Measurements from ENCODE around the gene FAM72A. TPM values are rescaled to one million over a fixed set of nuclear protein-coding genes. Genes with fewer than 3 reads are reported as not detected.
"Not testable (repeated sequence)": the region's sequence is repeated elsewhere in the genome, so short reads cannot be mapped to it uniquely, and the experiment has no call there.

FAM72A gene
- polyA plus RNA-seq, 2 donors = 2.5 to 3.1 TPM

DNA sequence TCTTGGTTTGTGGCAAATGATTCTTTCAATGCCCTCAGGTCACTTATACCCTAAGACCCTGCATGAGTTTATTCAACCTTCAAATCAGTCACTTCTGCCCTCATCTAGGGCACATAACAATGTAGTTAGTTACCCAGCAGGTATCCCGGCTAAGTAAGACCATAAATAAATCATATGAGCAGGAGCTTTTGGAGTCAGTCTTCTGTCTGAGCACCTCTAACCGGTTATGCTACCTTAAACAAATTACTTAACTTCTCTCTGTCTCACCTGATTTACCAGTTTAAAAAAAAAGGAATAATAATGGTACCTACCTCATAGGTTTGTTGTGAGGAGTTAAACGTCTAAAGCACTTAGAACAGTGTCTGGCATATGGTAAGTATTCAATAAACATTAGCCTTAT is 16.9 kb downstream of the FAM72A start:
- WGBS, 2 donors = no CpG with 5 or more reads among the region's 3 CpGs
- H3K4me1 ChIP-seq (ENCODE audit: control insufficient read depth in 2 of 2, insufficient read depth in 2 of 2, low read length in 1 of 2); H3K9me3 ChIP-seq (ENCODE audit: control insufficient read depth in 2 of 2, insufficient read depth in 1 of 2, low read depth in 1 of 2, low read length in 1 of 2); H3K27ac ChIP-seq (ENCODE audit: low read depth in 2 of 2, low read length in 1 of 2); H3K4me3 ChIP-seq (ENCODE audit: low read depth in 1 of 2, low read length in 2 of 2); H3K36me3 ChIP-seq (ENCODE audit: control insufficient read depth in 2 of 2, insufficient read depth in 2 of 2, low read length in 1 of 2); H3K27me3 ChIP-seq (ENCODE audit: control insufficient read depth in 1 of 2, insufficient read depth in 2 of 2, low read length in 2 of 2): not testable (repeated sequence)

DNA sequence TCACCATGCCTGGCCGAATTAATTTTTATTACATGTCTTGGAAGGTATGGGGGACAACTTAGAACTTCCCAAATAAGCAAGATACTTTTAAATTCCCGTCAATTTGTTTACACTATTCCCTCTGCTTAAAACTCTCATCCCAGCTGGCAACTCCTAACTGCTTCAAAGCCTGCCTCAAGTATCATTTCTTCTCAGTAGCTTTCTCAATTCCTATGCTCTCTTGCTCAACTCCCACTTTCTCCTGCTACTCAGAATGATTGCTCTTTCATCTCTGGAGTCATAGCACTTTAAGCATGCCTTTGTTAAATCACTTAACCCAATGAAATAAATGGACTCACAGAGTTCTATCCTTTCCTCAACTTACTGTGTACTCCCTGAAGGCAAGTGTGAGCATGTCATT is 18.9 kb downstream of the FAM72A start:
- H3K27ac ChIP-seq (ENCODE audit: low read depth in 2 of 2, low read length in 1 of 2); H3K4me1 ChIP-seq (ENCODE audit: control insufficient read depth in 2 of 2, insufficient read depth in 2 of 2, low read length in 1 of 2): not testable (repeated sequence)
- WGBS, 2 donors = 50 to 55% methylated on average over 1 of the region's 2 CpGs

DNA sequence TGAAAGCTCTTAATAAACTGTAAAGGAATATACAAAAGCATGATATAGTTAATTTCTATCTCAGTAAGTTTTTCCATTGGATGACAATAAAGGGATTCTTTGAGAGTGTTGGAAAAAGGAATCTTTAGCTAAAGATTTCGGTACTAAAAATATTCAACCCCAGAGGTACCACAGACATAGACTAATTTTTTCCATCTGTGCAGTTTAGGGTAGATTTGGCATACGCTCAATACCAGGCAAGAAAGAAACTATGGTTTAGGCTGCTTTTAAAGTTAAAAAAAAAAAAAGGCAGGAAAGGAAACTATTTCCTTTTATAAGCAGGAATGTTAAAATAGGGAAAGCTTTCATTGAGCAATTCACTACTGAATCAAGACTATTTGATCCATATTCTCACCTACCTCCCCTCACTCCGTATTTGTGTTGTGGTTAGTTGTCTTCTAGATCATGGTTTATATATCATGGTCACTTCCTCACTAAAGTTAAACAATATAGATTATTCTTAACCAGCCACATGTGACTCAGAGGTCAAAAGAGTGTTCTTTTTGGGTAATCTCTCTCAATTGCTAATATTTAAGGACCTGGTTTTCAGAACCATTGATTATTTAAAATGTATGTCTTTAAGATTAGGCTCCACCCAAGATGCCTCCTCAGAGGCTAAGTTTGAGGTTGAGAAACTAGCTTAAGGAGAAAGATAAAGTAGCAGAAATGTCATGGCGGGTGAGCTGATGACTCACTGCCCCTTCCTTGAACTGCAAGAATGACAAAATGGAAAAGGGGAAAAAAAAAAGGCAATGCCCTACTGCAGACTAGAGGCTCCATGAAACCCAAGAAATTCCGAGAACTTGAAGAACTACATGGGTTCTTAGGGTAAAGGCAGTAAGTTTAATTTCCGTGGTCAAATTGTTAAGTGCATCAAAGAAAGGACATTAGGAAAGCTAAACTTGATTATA is 20.0 kb downstream of the FAM72A start:
- H3K9me3 ChIP-seq (ENCODE audit: control insufficient read depth in 2 of 2, insufficient read depth in 1 of 2, low read depth in 1 of 2, low read length in 1 of 2); H3K36me3 ChIP-seq (ENCODE audit: control insufficient read depth in 2 of 2, insufficient read depth in 2 of 2, low read length in 1 of 2); H3K4me1 ChIP-seq (ENCODE audit: control insufficient read depth in 2 of 2, insufficient read depth in 2 of 2, low read length in 1 of 2); H3K27me3 ChIP-seq (ENCODE audit: control insufficient read depth in 1 of 2, insufficient read depth in 2 of 2, low read length in 2 of 2); H3K4me3 ChIP-seq (ENCODE audit: low read depth in 1 of 2, low read length in 2 of 2); H3K27ac ChIP-seq (ENCODE audit: low read depth in 2 of 2, low read length in 1 of 2): not testable (repeated sequence)
- WGBS, 2 donors = 70 to 82% methylated on average over 3 to 5 of the region's 6 CpGs

More for the DNA sequence above, 18.9 kb downstream of the FAM72A start:
- H3K9me3 ChIP-seq (ENCODE audit: control insufficient read depth in 2 of 2, insufficient read depth in 1 of 2, low read depth in 1 of 2, low read length in 1 of 2); H3K27me3 ChIP-seq (ENCODE audit: control insufficient read depth in 1 of 2, insufficient read depth in 2 of 2, low read length in 2 of 2); H3K4me3 ChIP-seq (ENCODE audit: low read depth in 1 of 2, low read length in 2 of 2); H3K36me3 ChIP-seq (ENCODE audit: control insufficient read depth in 2 of 2, insufficient read depth in 2 of 2, low read length in 1 of 2): not testable (repeated sequence)

DNA sequence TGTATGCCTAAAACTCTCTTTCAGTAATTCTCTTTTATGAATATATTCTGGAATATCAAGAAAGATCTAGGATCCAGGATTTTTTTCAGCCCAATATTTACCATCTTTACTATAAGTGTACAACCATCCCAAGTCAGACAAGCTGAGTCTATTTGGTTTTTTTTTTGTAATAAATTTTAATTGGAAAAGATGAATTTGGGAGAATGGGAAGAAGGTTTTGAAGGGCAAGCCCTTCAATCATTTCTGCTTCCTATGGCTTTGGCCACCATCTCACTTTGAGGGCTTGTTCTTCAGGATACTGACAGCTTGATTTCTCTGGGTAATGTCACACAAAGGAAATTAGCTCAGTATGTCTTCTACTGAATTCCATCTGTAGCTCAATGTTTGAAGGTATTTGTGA is 23.0 kb downstream of the FAM72A start:
- H3K27me3 ChIP-seq (ENCODE audit: control insufficient read depth in 1 of 2, insufficient read depth in 2 of 2, low read length in 2 of 2); H3K27ac ChIP-seq (ENCODE audit: low read depth in 2 of 2, low read length in 1 of 2); H3K9me3 ChIP-seq (ENCODE audit: control insufficient read depth in 2 of 2, insufficient read depth in 1 of 2, low read depth in 1 of 2, low read length in 1 of 2); H3K4me1 ChIP-seq (ENCODE audit: control insufficient read depth in 2 of 2, insufficient read depth in 2 of 2, low read length in 1 of 2); H3K36me3 ChIP-seq (ENCODE audit: control insufficient read depth in 2 of 2, insufficient read depth in 2 of 2, low read length in 1 of 2); H3K4me3 ChIP-seq (ENCODE audit: low read depth in 1 of 2, low read length in 2 of 2): not testable (repeated sequence)

DNA sequence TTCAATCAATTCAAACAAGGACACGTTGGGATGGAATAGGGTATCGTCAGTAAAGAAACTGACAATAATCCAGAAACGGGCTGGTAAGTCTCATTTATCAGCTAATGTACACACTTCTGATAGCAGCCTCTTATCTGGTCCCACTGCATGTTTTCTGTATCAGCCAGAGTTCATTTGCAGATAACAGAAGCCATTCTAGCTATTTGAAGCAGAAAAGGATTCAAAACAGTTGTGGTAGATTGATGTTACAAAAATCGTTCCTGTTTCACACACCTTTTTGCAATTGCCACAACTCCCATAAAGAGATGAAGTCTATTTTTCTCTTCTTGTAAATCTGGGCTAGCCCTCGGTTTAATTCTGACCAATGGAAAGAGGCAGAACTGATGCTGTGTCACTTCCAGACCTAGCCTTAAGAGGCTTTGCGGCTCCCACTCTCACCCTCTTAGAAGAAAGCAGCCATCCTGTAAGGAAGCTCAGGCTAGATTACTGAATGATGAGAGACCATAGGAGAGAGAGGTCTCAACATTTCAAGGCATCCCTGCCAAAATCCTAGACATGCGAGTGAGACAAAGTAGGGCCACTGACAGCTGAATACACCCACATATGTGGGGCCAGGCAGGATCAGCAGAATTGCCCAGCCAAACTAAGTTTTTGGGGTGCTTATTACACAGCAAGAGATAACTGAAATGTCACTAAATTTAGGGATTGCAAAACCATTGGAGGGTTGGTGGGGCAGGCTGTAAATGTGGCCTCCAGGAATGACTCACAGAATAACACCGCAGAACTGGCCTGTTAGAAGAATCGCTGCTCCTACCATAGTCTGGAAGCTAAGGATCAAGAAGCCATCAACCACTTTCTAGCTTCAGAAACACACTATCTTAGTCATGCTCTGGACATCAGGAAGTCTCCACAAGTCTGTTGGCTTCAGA is 24.3 kb downstream of the FAM72A start:
- WGBS, 2 donors = 71 to 84% methylated on average over 9 of the region's 9 CpGs
- not testable (repeated sequence) for H3K9me3 ChIP-seq (ENCODE audit: control insufficient read depth in 2 of 2, insufficient read depth in 1 of 2, low read depth in 1 of 2, low read length in 1 of 2); H3K27ac ChIP-seq (ENCODE audit: low read depth in 2 of 2, low read length in 1 of 2); H3K36me3 ChIP-seq (ENCODE audit: control insufficient read depth in 2 of 2, insufficient read depth in 2 of 2, low read length in 1 of 2); H3K4me1 ChIP-seq (ENCODE audit: control insufficient read depth in 2 of 2, insufficient read depth in 2 of 2, low read length in 1 of 2); H3K4me3 ChIP-seq (ENCODE audit: low read depth in 1 of 2, low read length in 2 of 2); H3K27me3 ChIP-seq (ENCODE audit: control insufficient read depth in 1 of 2, insufficient read depth in 2 of 2, low read length in 2 of 2)

DNA sequence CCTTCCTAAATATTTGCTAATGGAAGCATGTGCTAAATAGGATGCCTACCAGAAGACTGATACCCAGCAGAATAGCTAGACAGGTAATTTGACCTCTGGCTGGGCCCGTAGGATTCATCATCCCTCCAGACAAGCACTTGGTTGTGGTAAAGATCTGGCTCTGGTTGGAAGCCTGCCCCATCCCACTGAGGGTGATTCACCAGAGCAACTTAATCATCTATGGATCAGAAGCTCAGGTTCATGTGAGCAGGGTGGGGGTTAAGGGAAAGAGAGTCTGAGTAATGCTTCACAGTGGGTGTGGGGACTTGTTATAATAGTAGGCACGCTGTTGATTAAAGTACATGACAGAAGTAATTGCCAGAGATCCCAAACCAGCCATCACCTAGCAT is 26.5 kb downstream of the FAM72A start:
- not testable (repeated sequence) for H3K4me1 ChIP-seq (ENCODE audit: control insufficient read depth in 2 of 2, insufficient read depth in 2 of 2, low read length in 1 of 2); H3K9me3 ChIP-seq (ENCODE audit: control insufficient read depth in 2 of 2, insufficient read depth in 1 of 2, low read depth in 1 of 2, low read length in 1 of 2); H3K4me3 ChIP-seq (ENCODE audit: low read depth in 1 of 2, low read length in 2 of 2); H3K27me3 ChIP-seq (ENCODE audit: control insufficient read depth in 1 of 2, insufficient read depth in 2 of 2, low read length in 2 of 2); H3K27ac ChIP-seq (ENCODE audit: low read depth in 2 of 2, low read length in 1 of 2); H3K36me3 ChIP-seq (ENCODE audit: control insufficient read depth in 2 of 2, insufficient read depth in 2 of 2, low read length in 1 of 2)
- 44 to 57% methylated on average over 1 of the region's 2 CpGs for WGBS, 2 donors

DNA sequence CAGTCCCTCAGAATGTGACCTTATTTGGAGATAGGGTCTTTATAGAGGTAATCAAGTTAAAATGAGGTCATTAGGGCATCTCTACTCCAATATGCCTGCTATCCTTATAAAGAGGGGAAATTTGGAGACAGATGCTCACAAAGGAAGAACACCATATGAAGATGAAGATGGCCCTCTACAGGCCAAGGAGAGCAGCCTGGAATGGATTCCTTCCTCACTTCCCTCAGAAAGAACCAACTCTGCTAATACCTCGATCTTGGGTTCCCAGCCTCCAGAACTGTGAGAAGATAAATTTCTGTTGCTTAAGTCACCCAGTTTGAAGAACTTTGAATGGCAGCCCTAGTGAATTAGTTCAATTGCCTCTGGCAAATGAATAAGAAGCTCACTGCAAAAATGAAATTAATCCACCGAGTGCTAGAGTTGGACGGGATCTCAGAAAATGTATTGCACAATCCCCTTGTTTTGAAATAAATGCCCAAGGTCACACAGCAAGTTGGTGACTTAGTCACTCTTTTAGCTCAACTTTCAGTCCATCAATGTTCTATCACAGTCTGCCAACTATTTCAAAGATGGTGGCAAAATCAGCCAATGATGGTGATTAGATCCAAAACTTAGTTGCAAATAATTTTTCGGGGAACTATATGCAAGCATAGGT is 27.1 kb downstream of the FAM72A start:
- 30 to 35% methylated on average over 1 of the region's 4 CpGs for WGBS, 2 donors
- H3K4me1 ChIP-seq (ENCODE audit: control insufficient read depth in 2 of 2, insufficient read depth in 2 of 2, low read length in 1 of 2); H3K27me3 ChIP-seq (ENCODE audit: control insufficient read depth in 1 of 2, insufficient read depth in 2 of 2, low read length in 2 of 2); H3K9me3 ChIP-seq (ENCODE audit: control insufficient read depth in 2 of 2, insufficient read depth in 1 of 2, low read depth in 1 of 2, low read length in 1 of 2); H3K36me3 ChIP-seq (ENCODE audit: control insufficient read depth in 2 of 2, insufficient read depth in 2 of 2, low read length in 1 of 2); H3K4me3 ChIP-seq (ENCODE audit: low read depth in 1 of 2, low read length in 2 of 2): not testable (repeated sequence)
- H3K27ac ChIP-seq (ENCODE audit: low read depth in 2 of 2, low read length in 1 of 2) = peak overlapping the region; percentile 55 to 59

DNA sequence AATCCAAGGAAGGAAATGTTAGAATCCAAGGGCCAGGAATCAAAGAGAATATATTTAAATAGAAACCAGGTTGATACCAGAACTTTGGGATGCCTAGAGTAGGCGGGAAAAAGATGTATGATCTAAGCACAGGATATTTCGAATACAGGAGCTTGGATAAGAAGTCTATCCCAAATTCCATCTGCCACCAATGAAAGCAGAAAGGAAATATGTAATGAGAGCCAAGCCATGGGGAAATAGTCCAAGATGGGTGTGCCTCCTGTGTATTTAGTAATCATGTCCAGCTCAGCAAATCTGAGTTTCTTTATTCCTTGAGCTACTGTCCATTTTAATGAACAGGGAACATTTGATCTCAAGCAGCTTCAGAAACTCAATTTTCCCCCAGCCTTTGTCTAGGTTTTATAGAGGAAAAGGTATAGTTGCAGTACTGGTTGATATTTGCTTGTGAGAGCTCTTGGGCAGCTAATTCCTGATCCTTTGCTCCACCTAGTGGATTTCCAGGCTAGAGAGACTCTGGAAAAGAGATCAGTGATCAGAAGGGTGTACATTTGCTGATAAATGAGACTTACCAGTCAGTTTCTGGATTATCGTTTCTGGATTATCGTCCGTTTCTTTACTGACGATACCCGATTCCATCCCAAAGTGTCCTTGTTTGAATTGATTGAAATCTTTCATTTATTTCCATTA is 28.3 kb downstream of the FAM72A start:
- H3K4me3 ChIP-seq (ENCODE audit: low read depth in 1 of 2, low read length in 2 of 2); H3K36me3 ChIP-seq (ENCODE audit: control insufficient read depth in 2 of 2, insufficient read depth in 2 of 2, low read length in 1 of 2); H3K27me3 ChIP-seq (ENCODE audit: control insufficient read depth in 1 of 2, insufficient read depth in 2 of 2, low read length in 2 of 2); H3K27ac ChIP-seq (ENCODE audit: low read depth in 2 of 2, low read length in 1 of 2); H3K4me1 ChIP-seq (ENCODE audit: control insufficient read depth in 2 of 2, insufficient read depth in 2 of 2, low read length in 1 of 2); H3K9me3 ChIP-seq (ENCODE audit: control insufficient read depth in 2 of 2, insufficient read depth in 1 of 2, low read depth in 1 of 2, low read length in 1 of 2): not testable (repeated sequence)
- 57 to 75% methylated on average over 7 of the region's 7 CpGs for WGBS, 2 donors

DNA sequence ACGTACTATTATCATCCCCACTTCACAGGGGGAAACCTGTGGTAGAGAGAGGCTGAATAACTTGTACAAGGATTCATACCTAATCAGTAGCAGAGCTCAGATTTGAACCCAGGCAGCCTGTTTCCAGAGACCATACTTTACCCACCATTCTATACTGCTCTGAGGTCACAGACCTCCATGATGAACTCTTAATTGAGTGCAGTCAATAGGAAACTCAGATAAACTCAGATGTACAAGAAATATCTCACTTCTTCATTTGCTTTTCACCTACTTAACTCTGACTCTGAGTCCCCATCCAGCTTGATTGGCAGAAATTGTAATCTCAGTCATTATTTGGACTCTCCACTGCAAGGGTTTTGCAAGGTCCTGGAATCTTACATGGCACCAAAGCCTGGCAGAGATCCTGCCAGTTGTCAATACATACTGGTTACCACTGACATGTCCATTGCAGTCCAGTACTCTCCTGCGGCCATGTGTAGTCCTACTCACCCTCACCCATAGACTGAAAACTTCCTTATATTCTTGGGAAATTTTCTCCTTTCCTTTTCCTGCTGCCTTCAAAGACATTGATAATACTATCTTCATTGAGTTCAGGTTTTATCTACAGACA is 29.4 kb downstream of the FAM72A start:
- not testable (repeated sequence) for H3K4me3 ChIP-seq (ENCODE audit: low read depth in 1 of 2, low read length in 2 of 2); H3K36me3 ChIP-seq (ENCODE audit: control insufficient read depth in 2 of 2, insufficient read depth in 2 of 2, low read length in 1 of 2); H3K9me3 ChIP-seq (ENCODE audit: control insufficient read depth in 2 of 2, insufficient read depth in 1 of 2, low read depth in 1 of 2, low read length in 1 of 2); H3K4me1 ChIP-seq (ENCODE audit: control insufficient read depth in 2 of 2, insufficient read depth in 2 of 2, low read length in 1 of 2); H3K27me3 ChIP-seq (ENCODE audit: control insufficient read depth in 1 of 2, insufficient read depth in 2 of 2, low read length in 2 of 2); H3K27ac ChIP-seq (ENCODE audit: low read depth in 2 of 2, low read length in 1 of 2)
- 100% methylated on average over 1 of the region's 2 CpGs for WGBS, 2 donors
